IMR-90 (cell line): Measurements from ENCODE around the gene CLTA. TPM values are rescaled to one million over a fixed set of nuclear protein-coding genes. Genes with fewer than 3 reads are reported as not detected.

Experiments used
- ATAC-seq: fragments of 200-7000 bp; cut with Tn5 transposase; 2 replicates; pipeline ENCODE4 v1.9.1; 2020; ENCODE audit warnings: low read depth, mild to moderate bottlenecking, moderate library complexity
- BruUV-seq: library from RNA; stranded (reverse); fragments of 400-500 nt; replicated peaks from 2 replicates; lab custom pipeline; 2021; lab: Mats Ljungman, UMichigan
- CTCF ChIA-PET: fragments of 300-600 bp; formaldehyde crosslinking; extraction: SDS; loops from one replicate; lab custom pipeline; 2021; ENCODE audit warnings: antibody characterized with exemption; lab: Yijun Ruan, JAX
- POLR2A ChIA-PET: fragments of 300-600 bp; sonication (Branson Sonifier 250); formaldehyde crosslinking; loops from one replicate; lab custom pipeline; 2022; ENCODE audit warnings: antibody characterized with exemption; ENCODE audit not compliant: unreplicated experiment; lab: Charles Lee
- DNase-seq: peaks from one replicate; pipeline ENCODE4 v3.0.0; 2013
- H2AFZ ChIP-seq: replicated peaks from 2 replicates; pipeline ENCODE3; 2013; ENCODE audit warnings: low read length, mild to moderate bottlenecking; ENCODE audit not compliant: poor library complexity
- H2AK5ac ChIP-seq: 2 replicates; pipeline ENCODE4 v1.6.1; 2013; ENCODE audit warnings: low read depth, low read length, inconsistent platforms
- H2AK9ac ChIP-seq: replicated peaks from 2 replicates; pipeline ENCODE3; 2013; ENCODE audit warnings: mild to moderate bottlenecking, low read depth, low read length, moderate library complexity; ENCODE audit not compliant: poor library complexity
- H2BK120ac ChIP-seq: 2 replicates; pipeline ENCODE4 v1.6.1; 2013; ENCODE audit warnings: low read depth, low read length, inconsistent platforms
- H2BK15ac ChIP-seq: 3 replicates; pipeline ENCODE4 v1.6.1; 2013; ENCODE audit warnings: low read depth, low read length, inconsistent platforms
- H2BK20ac ChIP-seq: 2 replicates; pipeline ENCODE4 v1.6.1; 2013; ENCODE audit warnings: low read depth, mild to moderate bottlenecking, inconsistent platforms, low read length, moderate library complexity
- H2BK5ac ChIP-seq: 2 replicates; pipeline ENCODE4 v1.6.1; 2013; ENCODE audit warnings: mild to moderate bottlenecking, low read depth, low read length, inconsistent platforms; ENCODE audit not compliant: poor library complexity, severe bottlenecking
- H3K14ac ChIP-seq: replicated peaks from 2 replicates; pipeline ENCODE4 v1.6.1; 2013; ENCODE audit warnings: low read depth, low read length, inconsistent platforms
- H3K18ac ChIP-seq: 2 replicates; pipeline ENCODE4 v1.6.1; 2013; ENCODE audit warnings: low read depth, low read length, control low read depth
- H3K23ac ChIP-seq: 2 replicates; pipeline ENCODE4 v1.6.1; 2013; ENCODE audit warnings: low read depth, low read length, inconsistent platforms
- H3K27ac ChIP-seq: 2 replicates; pipeline ENCODE4 v1.5.1; 2013; ENCODE audit warnings: mild to moderate bottlenecking, control low read depth, low read length; ENCODE audit not compliant: insufficient read depth
- H3K27me3 ChIP-seq: 2 replicates; pipeline ENCODE4 v1.6.1; 2013; ENCODE audit warnings: low read length; ENCODE audit not compliant: control insufficient read depth, insufficient read depth
- H3K36me3 ChIP-seq: 2 replicates; pipeline ENCODE4 v1.6.1; 2013; ENCODE audit warnings: low read length, mixed read lengths; ENCODE audit not compliant: control insufficient read depth, insufficient read depth
- H3K4ac ChIP-seq: 2 replicates; pipeline ENCODE4 v1.6.1; 2013; ENCODE audit warnings: low read depth, low read length, inconsistent platforms
- H3K4me1 ChIP-seq: 2 replicates; pipeline ENCODE4 v1.6.1; 2013; ENCODE audit warnings: low read length, mixed read lengths; ENCODE audit not compliant: control insufficient read depth, insufficient read depth
- H3K4me2 ChIP-seq: 2 replicates; pipeline ENCODE4 v1.6.1; 2013; ENCODE audit warnings: low read depth, mild to moderate bottlenecking, control low read depth, low read length, moderate library complexity
- H3K4me3 ChIP-seq: 2 replicates; pipeline ENCODE4 v1.5.1; 2013; ENCODE audit warnings: low read depth, mild to moderate bottlenecking, control low read depth, low read length, moderate library complexity; ENCODE audit not compliant: insufficient read depth
- H3K56ac ChIP-seq: 2 replicates; pipeline ENCODE4 v1.6.1; 2013; ENCODE audit warnings: low read length, inconsistent platforms; ENCODE audit not compliant: insufficient read depth; ENCODE audit errors: extremely low read depth
- H3K79me1 ChIP-seq, 2 experiments: 2 replicates each; pipeline ENCODE4 v1.6.1; 2013; ENCODE audit warnings: low read length in 2 of 2, inconsistent platforms in 1 of 2, low read depth in 1 of 2
- H3K9ac ChIP-seq: 2 replicates; pipeline ENCODE4 v1.6.1; 2013; ENCODE audit warnings: low read depth, low read length, control low read depth
- H3K9me1 ChIP-seq: 2 replicates; pipeline ENCODE4 v1.6.1; 2013; ENCODE audit warnings: low read length, inconsistent platforms; ENCODE audit not compliant: insufficient read depth
- H3K9me3 ChIP-seq: 2 replicates; pipeline ENCODE4 v1.6.1; 2013; ENCODE audit warnings: low read length; ENCODE audit not compliant: control insufficient read depth, insufficient read depth
- H4K20me1 ChIP-seq: 2 replicates; pipeline ENCODE4 v1.6.1; 2013; ENCODE audit warnings: low read length, inconsistent platforms; ENCODE audit not compliant: insufficient read depth
- H4K5ac ChIP-seq: 2 replicates; pipeline ENCODE4 v1.6.1; 2013; ENCODE audit warnings: mild to moderate bottlenecking, low read depth, low read length, control low read depth
- H4K8ac ChIP-seq, 2 experiments: 2 replicates each; pipeline ENCODE4 v1.6.1; 2013; ENCODE audit warnings: low read depth in 2 of 2, low read length in 2 of 2, control low read depth in 1 of 2, inconsistent platforms in 1 of 2
- H4K91ac ChIP-seq: 2 replicates; pipeline ENCODE4 v1.6.1; 2013; ENCODE audit warnings: low read depth, low read length, inconsistent platforms; ENCODE audit not compliant: insufficient read depth
- BHLHE40 ChIP-seq: fragments of 150-350 bp; IDR thresholded peaks from 2 replicates; pipeline ENCODE4 v1.6.1; 2016; ENCODE audit warnings: mild to moderate bottlenecking, low read depth, low read length
- MAZ ChIP-seq: IDR thresholded peaks from 2 replicates; pipeline ENCODE4 v1.6.1; 2012; ENCODE audit warnings: low read depth, mild to moderate bottlenecking, low read length, improper control_type of control experiment, moderate library complexity, borderline replicate concordance
- USF2 ChIP-seq: fragments of 150-350 bp; IDR thresholded peaks from 2 replicates; pipeline ENCODE4 v1.6.1; 2017; ENCODE audit warnings: mild to moderate bottlenecking, antibody characterized with exemption, low read length, low read depth
- WGBS, 2 experiments: methylation state at CpG; one replicate each; pipeline versions ENCODE4 v1.1.5 to v1.1.7; 2013; ENCODE audit warnings: missing lambda C conversion rate in 2 of 2; ENCODE audit not compliant: insufficient read length in 1 of 2; ENCODE audit errors: extremely low coverage in 2 of 2; 5-methylcytosine and 5-hydroxymethylcytosine counted together
- dilution Hi-C: fragments of 300-500 bp; cut with HindIII; formaldehyde crosslinking; loops from one replicate; pipeline ENCODE4 v1.14.3; 2018; ENCODE audit warnings: low sequenced_read_pairs; ENCODE audit not compliant: unreplicated experiment
- in situ Hi-C: fragments of 300-500 bp; cut with MboI; formaldehyde crosslinking; loops from 3 replicates; pipeline ENCODE4 v1.14.3; 2019; ENCODE audit warnings: low sequenced_read_pairs, inconsistent platforms, mixed read lengths
- intact Hi-C: fragments of 100-400 bp; cut with micrococcal nuclease; formaldehyde crosslinking; loops from 2 replicates; pipeline ENCODE4 v1.10.0; 2022
- polyA plus RNA-seq, 3 experiments: library from polyadenylated mRNA; depleted of rRNA; stranded (reverse); fragments of >200 nt; gene quantifications; 2 replicates each; pipeline ENCODE4 v1.2.3, GENCODE V29; 2012; ENCODE audit warnings: low replicate concordance in 1 of 3
- total RNA-seq: library from RNA; depleted of rRNA; stranded (reverse); fragments of >200 nt; gene quantifications from 2 replicates; pipeline ENCODE4 v1.2.3, GENCODE V29; 2012

The CLTA gene
- total and polyA plus RNA-seq, 2 of the 4 experiments (the other 2 are of a cell fraction): 133 to 246 TPM

DNA sequence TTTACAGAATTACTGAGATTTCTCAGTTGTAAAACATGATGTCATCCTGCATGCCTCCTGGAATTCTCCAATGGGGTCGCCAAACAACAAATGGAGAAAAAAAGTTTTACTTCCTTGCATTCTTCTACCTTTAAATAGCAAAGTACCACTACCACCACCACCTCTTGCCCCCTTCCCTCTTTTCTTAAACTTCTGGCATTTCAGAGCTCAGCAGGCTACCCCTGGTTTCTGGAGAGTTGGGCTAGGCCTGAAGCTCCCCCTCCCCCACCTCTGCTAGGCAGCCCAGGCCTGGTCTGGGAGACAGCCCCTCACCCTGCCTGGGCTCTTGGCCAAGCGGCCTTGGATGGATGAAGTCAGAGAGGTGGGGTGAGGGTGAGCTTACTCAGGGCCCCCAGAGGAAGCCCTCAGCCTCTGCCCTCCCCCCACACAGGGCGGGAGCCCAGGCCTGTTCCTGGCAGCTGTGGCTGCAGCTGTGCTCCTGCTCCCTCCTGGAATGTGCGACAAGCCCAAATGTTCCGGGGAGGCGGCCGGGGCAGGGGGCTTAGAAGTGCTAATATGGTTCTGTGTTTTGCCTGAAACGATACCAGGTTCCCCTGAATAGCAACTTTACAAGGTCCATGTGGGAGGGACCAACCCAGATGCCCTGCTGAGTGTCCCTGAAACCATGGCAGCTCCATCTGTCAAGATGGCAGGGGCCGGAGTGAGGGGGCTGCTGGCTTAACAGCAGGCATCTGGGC, 27.5 kb upstream of the CLTA start:
- no peak overlapping the region for H3K4me2 ChIP-seq
- H3K27ac ChIP-seq: peak overlapping the region; percentile 63
- H2BK15ac ChIP-seq: peak overlapping the region; percentile 95
- dilution Hi-C loops: no loop called here
- H3K18ac ChIP-seq: peak overlapping the region; percentile 68
- ATAC-seq (peak; percentile 56), DNase-seq (peak; percentile 86)
- CTCF ChIA-PET: interaction anchor here (1.0 to 1.1 kb wide), 3 partner anchors 27 to 154 kb away, joined by 3 to 5 read pairs (median 3); partner anchors contain the start of gene CLTA
- H3K9me1 ChIP-seq: peaks cover 39% of the 10 kb centered on the region
- H3K4me3 ChIP-seq: no peak overlapping the region
- peak overlapping the region; percentile 87 for H2AK5ac ChIP-seq
- peak overlapping the region; percentile 77; the same call in 1 of the 2 replicates for H3K56ac ChIP-seq
- H3K4ac ChIP-seq: peak overlapping the region; percentile 91
- no peaks in the 10 kb centered on the region for H3K27me3 ChIP-seq
- H2AK9ac ChIP-seq: peak overlapping the region; percentile 80
- peak overlapping the region; percentile 78 to 96 for H4K8ac ChIP-seq
- 4% methylated on average over 5 of the region's 9 CpGs; no CpG with 5 or more reads in 1 of the 2 experiments for WGBS, 2 experiments
- POLR2A ChIA-PET: interaction anchor here (0.6 to 1.0 kb wide), 2 partner anchors 14 to 29 kb away, joined by 3 read pairs; no protein-coding TSS in a partner anchor
- H4K20me1 ChIP-seq: no peaks in the 10 kb centered on the region
- BruUV-seq: no TSS peak
- peaks cover 0 to 20% of the 10 kb centered on the region in 2 experiments; a peak in 2 of 4 replicates for H3K79me1 ChIP-seq
- peaks cover 10% of the 10 kb centered on the region for H3K36me3 ChIP-seq
- TF ChIP-seq MAZ (peak; percentile 81; the same call in 1 of the 2 replicates), USF2 (no peak), BHLHE40 (no peak)
- peak overlapping the region; percentile 15; the same call in 1 of the 2 replicates for H3K9ac ChIP-seq
- intact Hi-C loops: loop anchor here (2.0 kb wide), 1 partner anchor 26 kb away; the partner anchor contains the start of gene GLIPR2
- in situ Hi-C loops: no loop called here
- H2BK120ac ChIP-seq: peak overlapping the region; percentile 89
- H3K4me1 ChIP-seq: peaks cover 31% of the 10 kb centered on the region
- peak overlapping the region; percentile 91 for H2BK20ac ChIP-seq
- peak overlapping the region; percentile 88 for H4K91ac ChIP-seq
- peak overlapping the region; percentile 86 for H3K23ac ChIP-seq
- H4K5ac ChIP-seq: peak overlapping the region; percentile 27
- H2BK5ac ChIP-seq: peak overlapping the region; percentile 78
- H2AFZ ChIP-seq: peak overlapping the region; percentile 83
- peak overlapping the region; percentile 87 for H3K14ac ChIP-seq
- H3K9me3 ChIP-seq: no peaks in the 10 kb centered on the region
